ENCODE results near the gene ST6GALNAC2.

Gene ST6GALNAC2

GRCh38 chr17:76585649-76586593 lies at the start of gene ST6GALNAC2:
Gene ST6GALNAC2 (minus strand): TSS chr17:76585860. CDS start chr17:76585808, 52 bp downstream.
- peak within 1 kb of the TSS; percentile 68 for H3K4me3 ChIP-seq (ENCODE audit: low read length)
- peaks cover 77% of the 10 kb centered on the region for H3K27me3 ChIP-seq (ENCODE audit: insufficient read depth, low read length)
- H3K36me3 ChIP-seq (ENCODE audit: insufficient read depth, low read depth, low read length) = no peaks in the 10 kb centered on the region
- no peak within 1 kb of the TSS for H3K27ac ChIP-seq (ENCODE audit: low read length)
- H3K9ac ChIP-seq (ENCODE audit: low read depth, low read length) = peak within 1 kb of the TSS; percentile 41; the same call in 1 of the 2 replicates
- H3K4me1 ChIP-seq (ENCODE audit: insufficient read depth, low read length) = 0 out of 2 replicates have a peak, but pooled peaks cover 3% of the 10 kb centered on the region
- H3K9me3 ChIP-seq (ENCODE audit: insufficient read depth, low read depth, low read length) = no peaks in the 10 kb centered on the region

- H3K9ac ChIP-seq (ENCODE audit: low read depth, low read length) = no peak overlapping the region
- no peaks in the 10 kb centered on the region for H3K4me1 ChIP-seq (ENCODE audit: insufficient read depth, low read length)
- H3K36me3 ChIP-seq (ENCODE audit: insufficient read depth, low read depth, low read length) = no peaks in the 10 kb centered on the region
- no peak overlapping the region for H3K27ac ChIP-seq (ENCODE audit: low read length)
- H3K27me3 ChIP-seq (ENCODE audit: insufficient read depth, low read length) = no peaks in the 10 kb centered on the region
- no peak overlapping the region for H3K4me3 ChIP-seq (ENCODE audit: low read length)
- no peaks in the 10 kb centered on the region for H3K9me3 ChIP-seq (ENCODE audit: insufficient read depth, low read depth, low read length)
Measured at GRCh38 chr17:76635039-76635438, 49.4 kb upstream of the ST6GALNAC2 start.

GRCh38 chr17:76633628-76634328 lies 48.1 kb upstream of the ST6GALNAC2 start:
- Histone ChIP-seq H3K9me3 (ENCODE audit: insufficient read depth, low read depth, low read length) (no peaks in the 10 kb centered on the region), H3K27ac (ENCODE audit: low read length) (no peak overlapping the region), H3K36me3 (ENCODE audit: insufficient read depth, low read depth, low read length) (no peaks in the 10 kb centered on the region), H3K27me3 (ENCODE audit: insufficient read depth, low read length) (no peaks in the 10 kb centered on the region), H3K9ac (ENCODE audit: low read depth, low read length) (no peak overlapping the region), H3K4me1 (ENCODE audit: insufficient read depth, low read length) (no peaks in the 10 kb centered on the region), H3K4me3 (ENCODE audit: low read length) (no peak overlapping the region)

- no peak overlapping the region for H3K9ac ChIP-seq (ENCODE audit: low read depth, low read length)
- H3K9me3 ChIP-seq (ENCODE audit: insufficient read depth, low read depth, low read length) = no peaks in the 10 kb centered on the region
- H3K27me3 ChIP-seq (ENCODE audit: insufficient read depth, low read length) = no peaks in the 10 kb centered on the region; the same call in 1 of the 2 replicates
- no peak overlapping the region for H3K4me3 ChIP-seq (ENCODE audit: low read length)
- H3K4me1 ChIP-seq (ENCODE audit: insufficient read depth, low read length) = no peaks in the 10 kb centered on the region
- H3K27ac ChIP-seq (ENCODE audit: low read length) = no peak overlapping the region
- no peaks in the 10 kb centered on the region for H3K36me3 ChIP-seq (ENCODE audit: insufficient read depth, low read depth, low read length)
Measured at GRCh38 chr17:76631821-76632565, 46.3 kb upstream of the ST6GALNAC2 start.

- Histone ChIP-seq H3K27ac (ENCODE audit: low read length) (no peak overlapping the region), H3K9ac (ENCODE audit: low read depth, low read length) (no peak overlapping the region), H3K4me1 (ENCODE audit: insufficient read depth, low read length) (no peaks in the 10 kb centered on the region), H3K27me3 (ENCODE audit: insufficient read depth, low read length) (no peaks in the 10 kb centered on the region; the same call in 1 of the 2 replicates), H3K4me3 (ENCODE audit: low read length) (no peak overlapping the region), H3K36me3 (ENCODE audit: insufficient read depth, low read depth, low read length) (no peaks in the 10 kb centered on the region), H3K9me3 (ENCODE audit: insufficient read depth, low read depth, low read length) (no peaks in the 10 kb centered on the region)
Measured at GRCh38 chr17:76630151-76630550, 44.5 kb upstream of the ST6GALNAC2 start.

GRCh38 chr17:76627510-76627909 lies 41.9 kb upstream of the ST6GALNAC2 start:
- no peaks in the 10 kb centered on the region for H3K4me1 ChIP-seq (ENCODE audit: insufficient read depth, low read length)
- no peak overlapping the region for H3K4me3 ChIP-seq (ENCODE audit: low read length)
- no peaks in the 10 kb centered on the region for H3K36me3 ChIP-seq (ENCODE audit: insufficient read depth, low read depth, low read length)
- H3K27ac ChIP-seq (ENCODE audit: low read length) = no peak overlapping the region
- no peaks in the 10 kb centered on the region for H3K9me3 ChIP-seq (ENCODE audit: insufficient read depth, low read depth, low read length)
- peaks cover 9% of the 10 kb centered on the region for H3K27me3 ChIP-seq (ENCODE audit: insufficient read depth, low read length)
- H3K9ac ChIP-seq (ENCODE audit: low read depth, low read length) = no peak overlapping the region

GRCh38 chr17:76626442-76626841 lies 40.8 kb upstream of the ST6GALNAC2 start:
- H3K27me3 ChIP-seq (ENCODE audit: insufficient read depth, low read length) = peaks cover 9% of the 10 kb centered on the region
- no peaks in the 10 kb centered on the region for H3K4me1 ChIP-seq (ENCODE audit: insufficient read depth, low read length)
- no peak overlapping the region for H3K4me3 ChIP-seq (ENCODE audit: low read length)
- no peaks in the 10 kb centered on the region for H3K9me3 ChIP-seq (ENCODE audit: insufficient read depth, low read depth, low read length)
- H3K27ac ChIP-seq (ENCODE audit: low read length) = no peak overlapping the region
- no peak overlapping the region for H3K9ac ChIP-seq (ENCODE audit: low read depth, low read length)
- H3K36me3 ChIP-seq (ENCODE audit: insufficient read depth, low read depth, low read length) = no peaks in the 10 kb centered on the region

- Histone ChIP-seq H3K36me3 (ENCODE audit: insufficient read depth, low read depth, low read length) (no peaks in the 10 kb centered on the region), H3K9me3 (ENCODE audit: insufficient read depth, low read depth, low read length) (no peaks in the 10 kb centered on the region), H3K27me3 (ENCODE audit: insufficient read depth, low read length) (peaks cover 9% of the 10 kb centered on the region), H3K4me1 (ENCODE audit: insufficient read depth, low read length) (no peaks in the 10 kb centered on the region), H3K27ac (ENCODE audit: low read length) (no peak overlapping the region), H3K4me3 (ENCODE audit: low read length) (no peak overlapping the region), H3K9ac (ENCODE audit: low read depth, low read length) (no peak overlapping the region)
Measured at GRCh38 chr17:76625496-76625895, 39.8 kb upstream of the ST6GALNAC2 start.

- Histone ChIP-seq H3K27ac (ENCODE audit: low read length) (no peak overlapping the region), H3K9me3 (ENCODE audit: insufficient read depth, low read depth, low read length) (no peaks in the 10 kb centered on the region), H3K36me3 (ENCODE audit: insufficient read depth, low read depth, low read length) (no peaks in the 10 kb centered on the region), H3K4me3 (ENCODE audit: low read length) (no peak overlapping the region), H3K4me1 (ENCODE audit: insufficient read depth, low read length) (no peaks in the 10 kb centered on the region), H3K9ac (ENCODE audit: low read depth, low read length) (no peak overlapping the region), H3K27me3 (ENCODE audit: insufficient read depth, low read length) (peaks cover 9% of the 10 kb centered on the region)
Measured at GRCh38 chr17:76623271-76624146, 37.8 kb upstream of the ST6GALNAC2 start.

GRCh38 chr17:76617838-76618237 lies 32.2 kb upstream of the ST6GALNAC2 start:
- H3K27ac ChIP-seq (ENCODE audit: low read length) = no peak overlapping the region
- no peaks in the 10 kb centered on the region; the same call in 1 of the 2 replicates for H3K4me1 ChIP-seq (ENCODE audit: insufficient read depth, low read length)
- H3K36me3 ChIP-seq (ENCODE audit: insufficient read depth, low read depth, low read length) = no peaks in the 10 kb centered on the region
- no peaks in the 10 kb centered on the region for H3K9me3 ChIP-seq (ENCODE audit: insufficient read depth, low read depth, low read length)
- H3K9ac ChIP-seq (ENCODE audit: low read depth, low read length) = no peak overlapping the region
- H3K27me3 ChIP-seq (ENCODE audit: insufficient read depth, low read length) = no peaks in the 10 kb centered on the region
- no peak overlapping the region for H3K4me3 ChIP-seq (ENCODE audit: low read length)
